IMR-90 (cell line): ENCODE results near the gene MYCT1. TPM values are rescaled to one million over a fixed set of nuclear protein-coding genes. Genes with fewer than 3 reads are reported as not detected.
A peak's percentile ranks its signal among the peaks of the same experiment; 100 is the strongest.

Source experiments
- ATAC-seq: fragments of 200-7000 bp; cut with Tn5 transposase; 2 replicates; pipeline ENCODE4 v1.9.1; 2020; ENCODE audit warnings: low read depth, mild to moderate bottlenecking, moderate library complexity
- BruUV-seq: library from RNA; stranded (reverse); fragments of 400-500 nt; replicated peaks from 2 replicates; lab custom pipeline; 2021; lab: Mats Ljungman, UMichigan
- CTCF ChIA-PET: fragments of 300-600 bp; formaldehyde crosslinking; extraction: SDS; loops from one replicate; lab custom pipeline; 2021; ENCODE audit warnings: antibody characterized with exemption; lab: Yijun Ruan, JAX
- POLR2A ChIA-PET: fragments of 300-600 bp; sonication (Branson Sonifier 250); formaldehyde crosslinking; loops from one replicate; lab custom pipeline; 2022; ENCODE audit warnings: antibody characterized with exemption; ENCODE audit not compliant: unreplicated experiment; lab: Charles Lee
- DNase-seq: peaks from one replicate; pipeline ENCODE4 v3.0.0; 2013
- H2AFZ ChIP-seq: replicated peaks from 2 replicates; pipeline ENCODE3; 2013; ENCODE audit warnings: low read length, mild to moderate bottlenecking; ENCODE audit not compliant: poor library complexity
- H2AK5ac ChIP-seq: 2 replicates; pipeline ENCODE4 v1.6.1; 2013; ENCODE audit warnings: low read depth, low read length, inconsistent platforms
- H2AK9ac ChIP-seq: replicated peaks from 2 replicates; pipeline ENCODE3; 2013; ENCODE audit warnings: mild to moderate bottlenecking, low read depth, low read length, moderate library complexity; ENCODE audit not compliant: poor library complexity
- H2BK120ac ChIP-seq: 2 replicates; pipeline ENCODE4 v1.6.1; 2013; ENCODE audit warnings: low read depth, low read length, inconsistent platforms
- H2BK15ac ChIP-seq: 3 replicates; pipeline ENCODE4 v1.6.1; 2013; ENCODE audit warnings: low read depth, low read length, inconsistent platforms
- H2BK20ac ChIP-seq: 2 replicates; pipeline ENCODE4 v1.6.1; 2013; ENCODE audit warnings: low read depth, mild to moderate bottlenecking, inconsistent platforms, low read length, moderate library complexity
- H2BK5ac ChIP-seq: 2 replicates; pipeline ENCODE4 v1.6.1; 2013; ENCODE audit warnings: mild to moderate bottlenecking, low read depth, low read length, inconsistent platforms; ENCODE audit not compliant: poor library complexity, severe bottlenecking
- H3K14ac ChIP-seq: replicated peaks from 2 replicates; pipeline ENCODE4 v1.6.1; 2013; ENCODE audit warnings: low read depth, low read length, inconsistent platforms
- H3K18ac ChIP-seq: 2 replicates; pipeline ENCODE4 v1.6.1; 2013; ENCODE audit warnings: low read depth, low read length, control low read depth
- H3K23ac ChIP-seq: 2 replicates; pipeline ENCODE4 v1.6.1; 2013; ENCODE audit warnings: low read depth, low read length, inconsistent platforms
- H3K27ac ChIP-seq: 2 replicates; pipeline ENCODE4 v1.5.1; 2013; ENCODE audit warnings: mild to moderate bottlenecking, control low read depth, low read length; ENCODE audit not compliant: insufficient read depth
- H3K27me3 ChIP-seq: 2 replicates; pipeline ENCODE4 v1.6.1; 2013; ENCODE audit warnings: low read length; ENCODE audit not compliant: control insufficient read depth, insufficient read depth
- H3K36me3 ChIP-seq: 2 replicates; pipeline ENCODE4 v1.6.1; 2013; ENCODE audit warnings: low read length, mixed read lengths; ENCODE audit not compliant: control insufficient read depth, insufficient read depth
- H3K4ac ChIP-seq: 2 replicates; pipeline ENCODE4 v1.6.1; 2013; ENCODE audit warnings: low read depth, low read length, inconsistent platforms
- H3K4me1 ChIP-seq: 2 replicates; pipeline ENCODE4 v1.6.1; 2013; ENCODE audit warnings: low read length, mixed read lengths; ENCODE audit not compliant: control insufficient read depth, insufficient read depth
- H3K4me2 ChIP-seq: 2 replicates; pipeline ENCODE4 v1.6.1; 2013; ENCODE audit warnings: low read depth, mild to moderate bottlenecking, control low read depth, low read length, moderate library complexity
- H3K4me3 ChIP-seq: 2 replicates; pipeline ENCODE4 v1.5.1; 2013; ENCODE audit warnings: low read depth, mild to moderate bottlenecking, control low read depth, low read length, moderate library complexity; ENCODE audit not compliant: insufficient read depth
- H3K56ac ChIP-seq: 2 replicates; pipeline ENCODE4 v1.6.1; 2013; ENCODE audit warnings: low read length, inconsistent platforms; ENCODE audit not compliant: insufficient read depth; ENCODE audit errors: extremely low read depth
- H3K79me1 ChIP-seq, 2 experiments: 2 replicates each; pipeline ENCODE4 v1.6.1; 2013; ENCODE audit warnings: low read length in 2 of 2, inconsistent platforms in 1 of 2, low read depth in 1 of 2
- H3K9ac ChIP-seq: 2 replicates; pipeline ENCODE4 v1.6.1; 2013; ENCODE audit warnings: low read depth, low read length, control low read depth
- H3K9me1 ChIP-seq: 2 replicates; pipeline ENCODE4 v1.6.1; 2013; ENCODE audit warnings: low read length, inconsistent platforms; ENCODE audit not compliant: insufficient read depth
- H3K9me3 ChIP-seq: 2 replicates; pipeline ENCODE4 v1.6.1; 2013; ENCODE audit warnings: low read length; ENCODE audit not compliant: control insufficient read depth, insufficient read depth
- H4K20me1 ChIP-seq: 2 replicates; pipeline ENCODE4 v1.6.1; 2013; ENCODE audit warnings: low read length, inconsistent platforms; ENCODE audit not compliant: insufficient read depth
- H4K5ac ChIP-seq: 2 replicates; pipeline ENCODE4 v1.6.1; 2013; ENCODE audit warnings: mild to moderate bottlenecking, low read depth, low read length, control low read depth
- H4K8ac ChIP-seq, 2 experiments: 2 replicates each; pipeline ENCODE4 v1.6.1; 2013; ENCODE audit warnings: low read depth in 2 of 2, low read length in 2 of 2, control low read depth in 1 of 2, inconsistent platforms in 1 of 2
- H4K91ac ChIP-seq: 2 replicates; pipeline ENCODE4 v1.6.1; 2013; ENCODE audit warnings: low read depth, low read length, inconsistent platforms; ENCODE audit not compliant: insufficient read depth
- BHLHE40 ChIP-seq: fragments of 150-350 bp; IDR thresholded peaks from 2 replicates; pipeline ENCODE4 v1.6.1; 2016; ENCODE audit warnings: mild to moderate bottlenecking, low read depth, low read length
- CEBPB ChIP-seq: IDR thresholded peaks from 2 replicates; pipeline ENCODE4 v1.6.1; 2012; ENCODE audit warnings: low read depth, low read length, improper control_type of control experiment
- CHD1 ChIP-seq: IDR thresholded peaks from 2 replicates; pipeline ENCODE4 v1.6.1; 2012; ENCODE audit warnings: low read depth, low read length, improper control_type of control experiment
- CTCF ChIP-seq: conservative IDR thresholded peaks from 2 replicates; pipeline ENCODE4 v1.5.1; 2012; ENCODE audit warnings: mild to moderate bottlenecking, low read depth, low read length, improper control_type of control experiment
- ELK1 ChIP-seq: fragments of 150-350 bp; IDR thresholded peaks from 2 replicates; pipeline ENCODE4 v1.6.1; 2016; ENCODE audit warnings: low read depth, mild to moderate bottlenecking, low read length, moderate library complexity, borderline replicate concordance
- FOS ChIP-seq: fragments of 150-350 bp; IDR thresholded peaks from 2 replicates; pipeline ENCODE4 v1.6.1; 2016; ENCODE audit warnings: low read depth, low read length
- MAFK ChIP-seq: IDR thresholded peaks from 2 replicates; pipeline ENCODE4 v1.6.1; 2012; ENCODE audit warnings: low read depth, low read length, improper control_type of control experiment
- MAZ ChIP-seq: IDR thresholded peaks from 2 replicates; pipeline ENCODE4 v1.6.1; 2012; ENCODE audit warnings: low read depth, mild to moderate bottlenecking, low read length, improper control_type of control experiment, moderate library complexity, borderline replicate concordance
- MXI1 ChIP-seq: IDR thresholded peaks from 2 replicates; pipeline ENCODE4 v1.6.1; 2012; ENCODE audit warnings: low read depth, mild to moderate bottlenecking, low read length, moderate library complexity, borderline replicate concordance
- NFE2L2 ChIP-seq: fragments of 150-350 bp; IDR thresholded peaks from 2 replicates; pipeline ENCODE4 v1.6.1; 2016; ENCODE audit warnings: low read depth, mild to moderate bottlenecking, low read length
- POLR2A ChIP-seq: IDR thresholded peaks from 2 replicates; pipeline ENCODE4 v1.6.1; 2012; ENCODE audit warnings: mild to moderate bottlenecking, low read depth, low read length
- RAD21 ChIP-seq: IDR thresholded peaks from 2 replicates; pipeline ENCODE4 v1.6.1; 2012; ENCODE audit warnings: low read length, improper control_type of control experiment
- RCOR1 ChIP-seq: IDR thresholded peaks from 2 replicates; pipeline ENCODE4 v1.6.1; 2012; ENCODE audit warnings: mild to moderate bottlenecking, low read length, improper control_type of control experiment; ENCODE audit not compliant: insufficient replicate concordance
- RFX5 ChIP-seq: IDR thresholded peaks from 2 replicates; pipeline ENCODE4 v1.8.0; 2012; ENCODE audit warnings: low read depth, mild to moderate bottlenecking, low read length, moderate library complexity
- SMC3 ChIP-seq: fragments of 150-350 bp; IDR thresholded peaks from 2 replicates; pipeline ENCODE4 v1.6.1; 2016; ENCODE audit warnings: low read depth, mild to moderate bottlenecking, antibody characterized with exemption, low read length, moderate library complexity
- USF2 ChIP-seq: fragments of 150-350 bp; IDR thresholded peaks from 2 replicates; pipeline ENCODE4 v1.6.1; 2017; ENCODE audit warnings: mild to moderate bottlenecking, antibody characterized with exemption, low read length, low read depth
- WGBS, 2 experiments: methylation state at CpG; one replicate each; pipeline versions ENCODE4 v1.1.5 to v1.1.7; 2013; ENCODE audit warnings: missing lambda C conversion rate in 2 of 2; ENCODE audit not compliant: insufficient read length in 1 of 2; ENCODE audit errors: extremely low coverage in 2 of 2; 5-methylcytosine and 5-hydroxymethylcytosine counted together
- dilution Hi-C: fragments of 300-500 bp; cut with HindIII; formaldehyde crosslinking; loops from one replicate; pipeline ENCODE4 v1.14.3; 2018; ENCODE audit warnings: low sequenced_read_pairs; ENCODE audit not compliant: unreplicated experiment
- in situ Hi-C: fragments of 300-500 bp; cut with MboI; formaldehyde crosslinking; loops from 3 replicates; pipeline ENCODE4 v1.14.3; 2019; ENCODE audit warnings: low sequenced_read_pairs, inconsistent platforms, mixed read lengths
- intact Hi-C: fragments of 100-400 bp; cut with micrococcal nuclease; formaldehyde crosslinking; loops from 2 replicates; pipeline ENCODE4 v1.10.0; 2022
- polyA plus RNA-seq, 3 experiments: library from polyadenylated mRNA; depleted of rRNA; stranded (reverse); fragments of >200 nt; gene quantifications; 2 replicates each; pipeline ENCODE4 v1.2.3, GENCODE V29; 2012; ENCODE audit warnings: low replicate concordance in 1 of 3
- total RNA-seq: library from RNA; depleted of rRNA; stranded (reverse); fragments of >200 nt; gene quantifications from 2 replicates; pipeline ENCODE4 v1.2.3, GENCODE V29; 2012

The MYCT1 gene
- total and polyA plus RNA-seq, 2 of the 4 experiments (the other 2 are of a cell fraction) = 0.89 to 0.90 TPM

GRCh38 chr6:152648105-152648504 lies 49.6 kb upstream of the MYCT1 start:
- Histone ChIP-seq H3K4me1 (no peaks in the 10 kb centered on the region), H2AFZ (no peak overlapping the region), H3K27ac (no peak overlapping the region), H3K9me1 (no peaks in the 10 kb centered on the region), H4K20me1 (no peaks in the 10 kb centered on the region), H3K23ac (no peak overlapping the region), H4K5ac (no peak overlapping the region), H2AK5ac (no peak overlapping the region), H2BK20ac (no peak overlapping the region), H3K4me3 (no peak overlapping the region), H2BK15ac (no peak overlapping the region), H2BK5ac (no peak overlapping the region), H3K36me3 (no peaks in the 10 kb centered on the region), H3K4ac (no peak overlapping the region), H3K27me3 (no peaks in the 10 kb centered on the region), H3K18ac (no peak overlapping the region), H2AK9ac (no peak overlapping the region), H4K8ac (no peak overlapping the region), H3K9ac (no peak overlapping the region), H4K91ac (no peak overlapping the region), H3K79me1 (no peaks in the 10 kb centered on the region), H3K14ac (no peak overlapping the region), H3K56ac (no peak overlapping the region), H2BK120ac (no peak overlapping the region), H3K9me3 (no peaks in the 10 kb centered on the region), H3K4me2 (no peak overlapping the region; the same call in 1 of the 2 replicates)
- ChIA-PET CTCF (interaction anchor here (0.5 to 1.1 kb wide), 2 partner anchors 24 to 38 kb away, joined by 3 to 4 read pairs; no protein-coding TSS in a partner anchor), POLR2A (no interaction called here)
- intact Hi-C loops = no loop called here
- peak; percentile 63 for DNase-seq
- WGBS, 2 experiments = no CpG with 5 or more reads among the region's 2 CpGs
- no peak for TF ChIP-seq RFX5
- TF ChIP-seq RAD21 = no peak
- no peak for TF ChIP-seq MAZ
- TF ChIP-seq USF2 = no peak
- no peak for TF ChIP-seq FOS
- no peak for TF ChIP-seq MXI1
- no peak for TF ChIP-seq CHD1
- TF ChIP-seq BHLHE40 = no peak
- no peak for TF ChIP-seq MAFK
- TF ChIP-seq CTCF = no peak
- TF ChIP-seq RCOR1 = no peak
- TF ChIP-seq SMC3 = no peak
- no peak for TF ChIP-seq CEBPB
- no peak for TF ChIP-seq ELK1
- no peak for TF ChIP-seq NFE2L2
- TF ChIP-seq POLR2A = no peak
- ATAC-seq = peak; percentile 69
- no TSS peak for BruUV-seq
- dilution Hi-C loops = no loop called here
- in situ Hi-C loops = no loop called here
